GM18951 (cell line): ENCODE data around the gene ZNF830.
A peak's percentile ranks its signal among the peaks of the same experiment; 100 is the strongest.

Experiments used
- POLR2A ChIP-seq: IDR thresholded peaks from 4 replicates; pipeline ENCODE4 v1.6.1; 2011; ENCODE audit warnings: mild to moderate bottlenecking; ENCODE audit not compliant: insufficient read length, insufficient read depth; ENCODE audit errors: extremely low read depth
- in situ Hi-C: fragments of 300-500 bp; cut with MboI; formaldehyde crosslinking; loops from one replicate; pipeline ENCODE4 v1.12.0; 2022; ENCODE audit warnings: low sequenced_read_pairs, mixed read lengths, inconsistent platforms; ENCODE audit not compliant: unreplicated experiment

Gene ZNF830

DNA sequence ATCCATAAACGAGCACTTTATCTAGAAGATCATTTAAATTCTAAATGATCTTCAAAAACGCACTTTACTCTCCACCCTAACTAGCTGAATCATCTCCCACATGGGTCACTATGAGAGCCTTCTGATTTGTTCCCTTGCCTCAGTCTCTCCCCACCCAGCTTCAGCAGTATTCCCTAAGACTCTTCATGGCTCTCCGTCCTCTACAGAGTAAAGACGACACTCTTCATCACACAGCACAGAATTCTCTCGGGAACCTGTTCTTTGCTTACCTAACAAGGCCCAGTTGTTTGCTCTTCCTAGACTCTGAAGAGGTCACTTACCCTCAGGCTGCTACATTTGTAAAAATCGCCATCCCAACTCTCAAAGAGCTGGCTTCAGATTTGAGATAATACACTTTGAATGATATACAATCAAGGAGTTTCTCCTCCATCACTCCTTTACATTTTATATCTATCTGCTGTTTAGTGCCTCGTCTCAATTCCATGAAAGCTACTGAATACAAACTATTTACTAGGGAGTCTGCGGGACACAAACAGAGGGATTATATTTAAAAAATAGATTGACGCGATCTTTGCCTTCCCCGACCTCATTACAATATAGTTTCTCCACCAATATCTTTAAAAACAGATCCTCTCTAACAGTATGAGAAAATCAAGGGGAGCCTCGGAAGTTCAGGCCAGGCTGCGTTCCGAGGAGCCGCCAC lies 18.5 kb downstream of the ZNF830 start:
- TF ChIP-seq POLR2A, result no peak
- in situ Hi-C loops, result no loop called here

DNA sequence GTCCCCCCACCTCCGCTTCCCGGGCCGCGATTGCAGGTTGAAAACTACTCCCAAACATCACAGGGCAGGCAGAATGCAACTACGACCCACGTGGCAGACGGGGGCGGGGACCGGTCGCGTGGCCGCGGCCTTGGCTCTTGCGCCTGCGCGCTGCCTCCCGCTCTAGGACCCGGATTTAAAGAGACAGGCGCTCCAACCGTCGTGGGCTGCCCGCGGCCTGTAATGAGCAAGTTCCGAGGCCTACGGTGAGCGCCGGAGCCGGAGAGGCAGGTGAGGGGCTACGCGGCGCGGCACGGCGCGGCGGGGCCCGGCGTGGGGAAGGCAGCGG lies 19.0 kb downstream of the ZNF830 start, which contains the start of gene LIG3:
LIG3 (plus strand) TSS at position 160 of the 328 bp plus-strand sequence. CDS start 2,494 bp downstream, outside the sequence.
- in situ Hi-C loops, result no loop called here
- no peak for TF ChIP-seq POLR2A

DNA sequence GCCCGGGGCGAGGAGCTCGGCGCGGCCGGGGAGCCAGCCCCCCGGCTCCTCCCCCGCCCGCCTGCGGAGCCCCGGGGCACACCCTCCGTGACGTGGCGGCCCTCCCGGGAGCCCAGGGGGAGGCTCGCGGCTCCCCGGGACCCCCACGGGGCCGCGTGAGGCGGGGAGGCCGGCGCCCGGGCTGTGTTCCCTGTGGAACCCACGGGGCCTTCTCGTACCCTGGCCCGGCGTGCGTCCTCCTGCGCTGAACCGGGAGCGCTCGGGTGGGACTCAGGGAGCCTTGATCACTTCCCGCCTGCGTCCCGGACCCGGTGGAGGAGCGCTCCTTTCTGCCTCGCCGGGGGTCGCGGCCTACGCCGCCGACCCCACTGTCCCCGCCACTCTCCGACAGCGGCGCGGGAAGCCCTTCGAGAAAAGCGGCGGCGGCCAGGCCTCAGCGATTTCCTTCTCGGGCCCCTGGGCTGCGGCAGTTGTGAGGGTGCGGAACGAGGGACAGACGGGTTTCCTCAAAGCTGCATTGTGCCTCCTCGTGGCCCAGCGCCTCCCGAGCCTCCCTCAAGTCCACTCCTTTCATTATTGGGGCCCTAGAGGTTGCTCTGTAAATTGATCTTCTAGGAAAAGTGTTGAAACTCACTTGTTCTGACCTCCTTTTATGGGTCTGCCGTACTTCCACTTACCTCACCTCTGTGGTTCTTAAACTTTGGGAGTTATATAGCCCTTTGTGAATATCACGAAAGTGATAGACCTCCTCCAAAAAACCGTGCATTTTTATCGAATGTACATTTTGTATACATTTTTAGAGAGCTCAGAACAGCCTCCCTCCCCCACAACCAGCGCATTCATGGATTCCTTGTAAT lies 19.6 kb downstream of the ZNF830 start:
- peak; percentile 77 for TF ChIP-seq POLR2A
- in situ Hi-C loops, result no loop called here

DNA sequence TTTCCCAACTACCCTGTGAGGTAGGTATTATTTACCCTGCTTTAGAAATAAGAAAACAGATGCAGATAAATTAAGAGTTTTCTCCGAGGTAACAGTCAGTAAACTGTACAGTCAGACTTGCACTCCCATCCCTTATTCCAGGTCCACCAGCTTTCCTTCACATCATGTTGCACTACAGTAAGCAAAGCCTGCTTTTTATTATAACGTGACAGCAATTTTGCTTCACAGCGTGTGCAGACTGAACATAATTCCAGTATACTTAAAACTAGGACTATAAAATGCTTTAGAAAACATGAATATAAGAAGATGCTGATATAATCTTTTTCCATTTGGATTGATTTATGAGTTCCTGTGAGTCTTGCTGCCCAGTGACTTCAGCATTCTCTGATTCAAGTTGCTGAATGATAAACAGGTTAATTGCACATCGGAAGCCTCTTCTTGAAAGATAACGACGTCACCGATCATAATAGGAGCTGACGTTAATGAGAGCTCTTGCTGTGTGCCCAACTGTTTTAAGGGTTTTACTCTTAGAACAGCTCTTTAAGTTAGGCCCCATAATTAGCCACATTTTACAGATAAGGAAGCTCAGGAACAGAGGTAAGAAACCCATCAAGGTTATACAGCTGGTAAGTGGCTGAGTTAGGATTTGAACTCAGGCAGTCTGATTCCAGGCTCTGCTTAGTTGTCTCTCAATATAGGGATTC lies 20.4 kb downstream of the ZNF830 start:
- in situ Hi-C loops, result no loop called here
- TF ChIP-seq POLR2A, result no peak

DNA sequence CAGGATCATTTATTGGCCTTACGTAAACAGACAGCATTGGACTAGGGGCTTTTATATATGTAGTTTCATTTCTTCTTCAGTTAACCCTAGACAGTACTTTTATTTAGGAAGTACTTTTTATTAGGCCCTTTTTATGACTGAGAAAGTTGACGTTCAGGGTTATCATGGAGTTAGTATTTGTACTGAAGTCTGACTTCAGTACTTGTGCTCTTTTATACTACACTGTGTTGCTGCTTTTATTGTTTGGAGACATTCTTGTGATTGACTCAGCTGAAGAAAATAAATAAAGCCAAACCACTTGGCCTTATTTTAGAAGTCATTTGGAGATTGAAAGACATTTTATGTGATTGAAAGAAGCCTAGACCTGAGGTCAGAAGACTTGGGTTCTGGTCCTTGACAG lies 25.9 kb downstream of the ZNF830 start:
- in situ Hi-C loops, result no loop called here
- no peak for TF ChIP-seq POLR2A

DNA sequence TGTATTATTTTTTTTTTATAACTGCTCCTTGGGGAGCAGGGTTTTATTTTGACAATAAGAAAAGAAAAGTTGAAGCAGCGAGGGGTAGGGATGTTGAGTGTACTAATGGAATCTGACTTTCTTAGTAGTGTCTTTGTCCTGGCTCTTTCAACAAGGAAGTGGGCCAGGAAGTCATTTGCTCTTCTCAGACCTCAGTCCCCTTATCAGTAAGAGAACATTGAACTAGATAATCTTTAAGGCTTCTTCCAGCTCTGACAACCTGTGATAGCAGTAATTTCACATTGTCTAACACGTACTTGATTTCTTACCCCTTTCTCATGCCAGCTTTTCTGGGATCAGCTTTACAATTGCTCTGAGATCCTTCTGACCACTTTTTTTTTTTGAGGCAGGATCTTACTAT lies 27.3 kb downstream of the ZNF830 start:
- in situ Hi-C loops, result no loop called here

DNA sequence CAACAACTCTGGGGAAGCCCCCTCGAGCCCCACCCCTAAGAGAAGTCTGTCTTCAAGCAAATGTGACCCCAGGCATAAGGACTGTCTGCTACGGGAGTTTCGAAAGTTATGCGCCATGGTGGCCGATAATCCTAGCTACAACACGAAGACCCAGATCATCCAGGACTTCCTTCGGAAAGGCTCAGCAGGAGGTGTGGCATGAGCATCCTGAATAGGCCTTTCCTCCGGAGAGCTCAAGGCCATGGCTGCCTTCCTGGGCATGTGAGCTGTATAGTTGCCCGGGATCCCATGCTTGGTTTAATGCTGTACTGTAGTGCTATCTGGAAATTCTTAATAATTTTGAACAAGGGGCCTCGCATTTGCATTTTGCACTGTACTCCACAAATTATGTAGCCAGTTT lies 28.1 kb downstream of the ZNF830 start:
- in situ Hi-C loops, result no loop called here
- no peak for TF ChIP-seq POLR2A

More for the DNA sequence above, 27.3 kb downstream of the ZNF830 start:
- TF ChIP-seq POLR2A, result no peak

DNA sequence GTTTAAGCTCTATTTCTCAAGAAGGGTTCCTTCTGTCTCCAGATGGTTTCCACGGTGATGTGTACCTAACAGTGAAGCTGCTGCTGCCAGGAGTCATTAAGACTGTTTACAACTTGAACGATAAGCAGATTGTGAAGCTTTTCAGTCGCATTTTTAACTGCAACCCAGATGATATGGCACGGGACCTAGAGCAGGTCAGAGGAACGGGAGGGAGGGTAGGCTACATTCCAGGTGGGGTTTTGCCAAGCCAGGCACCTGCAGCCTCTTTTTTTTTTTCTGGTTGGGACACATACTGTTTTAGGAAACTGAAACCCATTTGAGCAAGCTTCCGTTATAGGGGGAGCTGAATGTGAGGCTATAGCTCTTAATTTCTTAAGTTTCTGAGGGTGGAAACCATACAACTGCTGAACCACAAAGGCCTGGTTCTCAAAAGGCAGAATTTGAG lies 29.6 kb downstream of the ZNF830 start:
- TF ChIP-seq POLR2A, result no peak
- in situ Hi-C loops, result no loop called here

DNA sequence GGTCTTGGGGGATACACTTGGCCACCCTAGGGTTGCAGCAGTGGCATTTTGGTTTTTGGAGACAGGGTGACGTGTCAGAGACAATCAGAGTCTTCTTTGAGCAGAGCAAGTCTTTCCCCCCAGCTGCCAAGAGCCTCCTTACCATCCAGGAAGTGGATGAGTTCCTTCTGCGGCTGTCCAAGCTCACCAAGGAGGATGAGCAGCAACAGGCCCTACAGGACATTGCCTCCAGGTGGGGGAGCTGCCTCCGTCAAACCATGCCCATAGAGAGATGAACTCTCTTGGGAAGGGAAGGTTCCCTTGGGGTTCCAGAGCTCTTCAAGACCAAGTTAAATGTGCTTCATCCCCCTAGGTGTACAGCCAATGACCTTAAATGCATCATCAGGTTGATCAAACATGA lies 30.3 kb downstream of the ZNF830 start:
- in situ Hi-C loops, result no loop called here
- no peak for TF ChIP-seq POLR2A

DNA sequence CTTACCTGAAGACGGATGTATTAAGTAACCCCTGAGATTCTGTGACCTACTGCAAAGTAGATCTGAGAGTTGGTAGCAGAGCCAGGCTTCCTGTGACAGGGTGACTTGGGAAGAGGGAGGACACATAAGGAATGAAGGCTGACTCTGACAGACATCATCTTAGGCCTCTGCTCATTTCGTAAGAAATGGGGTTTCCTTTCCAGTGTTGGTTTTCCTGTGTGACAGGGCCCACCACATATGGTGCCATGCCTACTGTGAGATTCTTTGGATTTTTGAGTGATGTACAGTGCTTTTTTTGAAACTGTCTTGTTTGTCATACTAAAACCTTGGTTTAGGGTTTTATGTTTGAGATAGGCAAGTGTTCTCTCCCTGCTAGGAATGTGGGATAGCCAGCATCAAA lies 31.7 kb downstream of the ZNF830 start:
- no peak for TF ChIP-seq POLR2A
- in situ Hi-C loops, result no loop called here

DNA sequence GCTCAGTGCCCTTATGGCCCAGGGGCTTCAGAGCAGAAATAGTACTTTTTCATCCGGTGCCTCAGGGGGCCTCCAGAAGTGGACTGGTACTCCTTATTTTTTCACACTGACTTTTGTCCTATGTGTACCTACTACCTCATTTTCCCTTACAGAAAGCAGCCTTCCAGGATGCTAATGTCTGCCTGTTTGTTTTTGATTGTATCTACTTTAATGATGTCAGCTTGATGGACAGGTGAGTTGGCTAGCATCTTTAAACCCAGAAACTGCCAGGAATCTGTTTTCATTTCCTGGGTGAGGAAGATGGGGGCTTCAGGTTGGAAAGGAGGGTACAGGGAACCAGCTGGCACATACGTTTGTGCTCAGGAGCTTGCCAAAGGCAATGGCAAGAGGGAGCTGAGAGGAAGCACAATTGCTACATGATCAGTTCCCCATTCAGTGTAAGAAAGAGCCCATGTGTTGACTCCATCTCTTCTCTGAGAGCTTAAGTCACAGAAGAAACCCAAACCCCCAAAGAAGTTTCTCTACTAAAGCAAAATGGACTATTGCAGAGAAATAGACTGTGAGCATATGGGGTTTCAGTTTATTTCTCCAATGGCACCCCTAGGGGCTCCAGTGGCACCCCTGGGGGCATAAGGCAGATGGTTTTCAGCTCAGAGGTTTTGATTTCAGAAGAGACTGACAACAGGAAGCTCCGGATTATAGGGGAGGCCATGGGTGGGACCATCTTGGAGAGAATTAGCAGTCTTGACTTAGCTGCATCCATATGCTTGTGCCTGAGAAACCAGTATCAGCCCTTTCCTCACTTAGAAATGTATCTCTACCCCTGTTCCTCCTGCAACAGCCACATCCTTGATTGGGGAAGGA lies 35.3 kb downstream of the ZNF830 start:
- TF ChIP-seq POLR2A, result no peak
- in situ Hi-C loops, result no loop called here

DNA sequence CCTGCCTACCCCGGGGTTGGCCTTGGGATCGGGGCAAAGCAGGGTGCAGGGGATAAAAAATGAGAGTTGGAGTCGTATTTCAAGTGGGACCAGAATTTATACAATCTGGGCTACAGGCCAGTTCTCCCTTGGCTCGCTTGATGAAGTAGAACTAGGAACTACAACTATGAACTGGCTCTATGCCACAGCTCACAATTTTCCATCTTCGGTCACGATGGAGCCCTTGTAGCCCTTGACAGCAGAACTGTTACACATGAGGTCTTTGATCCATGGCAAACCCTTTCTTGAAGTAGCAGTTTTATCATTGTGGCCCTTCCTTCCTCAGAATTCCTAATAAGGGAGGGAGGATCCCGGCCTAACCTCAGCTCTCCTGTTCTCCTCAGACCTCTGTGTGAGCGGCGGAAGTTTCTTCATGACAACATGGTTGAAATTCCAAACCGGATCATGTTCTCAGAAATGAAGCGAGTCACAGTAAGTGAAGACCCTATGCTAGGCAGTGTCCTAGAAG lies 36.1 kb downstream of the ZNF830 start:
- TF ChIP-seq POLR2A, result no peak
- in situ Hi-C loops, result no loop called here
